OCI-LY3 (cell line): ENCODE measurements around the gene MRRF.

Experiments
- CTCF ChIP-seq: fragments of 200-600, 300-600 bp; sonication (generic); IDR thresholded peaks from 2 replicates; pipeline ENCODE4 v1.5.1; 2014; ENCODE audit warnings: antibody characterized with exemption, low read length, low read depth
- EZH2phosphoT487 ChIP-seq: fragments of 200-600 bp; shearing (Covaris generic); IDR thresholded peaks from 2 replicates; pipeline ENCODE4 v1.6.1; 2018; ENCODE audit warnings: antibody characterized with exemption, mixed run types, low read depth

- TF ChIP-seq CTCF, result no peak
- TF ChIP-seq EZH2phosphoT487, result no peak
Observed at GRCh38 chr9:122218935-122219855, 45.5 kb upstream of the MRRF start.
